Iris pigment epithelial cell (primary cell): Measurements from ENCODE around the gene PTGS2.
A peak's percentile ranks its signal among the peaks of the same experiment; 100 is the strongest.

ENCODE experiments used
- DNase-seq: peaks from one replicate; pipeline ENCODE4 v3.0.0-alpha.2; 2011; ENCODE audit warnings: low read depth

PTGS2 gene

GRCh38 chr1:186680245-186681061, at the start of gene PTGS2:
Gene PTGS2 (minus strand): TSS chr1:186680423. CDS start chr1:186680290, 133 bp downstream.
- peak; percentile 98 for DNase-seq

- DNase-seq, result peak; percentile 53
Measured at GRCh38 chr1:186722711-186723309, 42.6 kb upstream of the PTGS2 start.

DNA sequence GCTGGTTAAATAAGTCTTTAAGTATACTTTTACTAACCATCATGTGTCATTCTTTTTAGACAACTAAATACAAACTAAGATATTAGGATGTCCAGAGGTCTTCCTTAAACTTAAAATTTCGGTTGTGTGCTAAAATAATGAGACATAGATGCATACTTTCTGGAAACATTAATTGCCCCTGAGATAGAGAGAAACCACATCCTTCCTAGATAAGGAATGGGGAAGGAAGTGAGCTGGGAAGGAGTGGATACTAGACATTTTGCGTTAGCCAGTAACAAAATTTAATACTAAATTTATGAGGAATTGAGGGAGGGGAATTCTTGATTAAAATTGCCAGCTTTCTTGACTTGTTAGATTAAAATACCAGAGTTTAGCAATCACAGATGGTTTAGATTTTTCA, 37.1 kb upstream of the PTGS2 start:
- DNase-seq, result no peak

GRCh38 chr1:186715887-186716809, 35.9 kb upstream of the PTGS2 start:
- DNase-seq, result peak; percentile 40

GRCh38 chr1:186710696-186711095, 30.5 kb upstream of the PTGS2 start:
- no peak for DNase-seq

DNA sequence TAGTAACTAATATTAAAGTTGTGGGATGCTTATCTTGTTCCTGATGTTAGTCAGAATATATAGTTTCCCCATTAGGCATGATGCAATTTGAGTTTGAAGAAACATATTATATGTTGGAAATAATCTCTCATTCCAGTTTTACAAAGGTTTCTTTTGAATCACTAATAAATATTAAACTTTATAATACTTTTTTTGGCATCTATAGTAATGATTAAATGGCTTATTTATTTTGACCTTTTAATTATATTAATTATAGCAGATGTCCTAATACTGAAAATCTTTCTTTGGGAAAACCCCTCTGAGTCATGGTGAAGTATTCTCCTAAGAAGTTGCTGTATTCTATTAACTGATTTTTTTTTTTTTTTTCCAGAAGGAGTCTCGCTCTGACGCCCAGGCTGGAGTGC, 28.5 kb upstream of the PTGS2 start:
- peak; percentile 51 for DNase-seq

GRCh38 chr1:186703209-186703766, 23.1 kb upstream of the PTGS2 start:
- no peak for DNase-seq

DNA sequence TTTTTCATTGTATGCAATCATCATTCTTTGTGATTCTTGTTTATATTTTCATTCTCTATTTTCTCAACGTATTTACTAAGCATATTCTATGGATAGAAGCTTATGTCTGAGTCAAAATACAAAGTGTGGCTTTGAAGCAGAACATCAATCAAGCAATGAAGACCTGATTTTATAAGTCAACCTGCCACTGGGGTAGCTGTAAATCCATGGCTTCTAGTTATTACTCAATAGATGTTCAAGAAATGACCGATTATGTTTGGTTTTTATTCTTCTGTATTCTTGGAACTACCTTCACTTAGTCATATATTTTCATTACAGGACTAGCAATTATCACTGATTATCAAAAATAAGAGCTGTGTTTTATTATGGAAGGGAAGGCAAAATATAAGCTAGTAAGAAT, 20.5 kb upstream of the PTGS2 start:
- DNase-seq, result no peak

DNA sequence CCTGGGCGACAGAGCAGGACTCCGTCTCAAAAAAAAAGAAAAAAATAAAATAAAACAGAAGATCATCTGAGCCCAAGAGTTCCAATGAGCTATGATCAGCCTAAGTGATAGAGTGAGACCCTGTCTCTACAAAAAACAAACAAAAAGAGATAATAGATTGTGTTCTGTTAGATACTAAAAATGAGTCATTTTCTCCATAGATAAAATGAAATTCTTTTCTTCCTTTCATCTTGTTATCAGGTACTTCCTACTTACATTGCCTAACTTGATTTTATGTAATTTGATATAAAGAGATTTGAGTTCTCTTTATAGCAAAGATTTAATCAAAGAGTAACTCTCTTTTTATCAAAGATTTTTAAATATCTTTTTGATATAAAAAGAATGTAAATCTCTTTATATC, 19.3 kb upstream of the PTGS2 start:
- DNase-seq, result no peak

DNA sequence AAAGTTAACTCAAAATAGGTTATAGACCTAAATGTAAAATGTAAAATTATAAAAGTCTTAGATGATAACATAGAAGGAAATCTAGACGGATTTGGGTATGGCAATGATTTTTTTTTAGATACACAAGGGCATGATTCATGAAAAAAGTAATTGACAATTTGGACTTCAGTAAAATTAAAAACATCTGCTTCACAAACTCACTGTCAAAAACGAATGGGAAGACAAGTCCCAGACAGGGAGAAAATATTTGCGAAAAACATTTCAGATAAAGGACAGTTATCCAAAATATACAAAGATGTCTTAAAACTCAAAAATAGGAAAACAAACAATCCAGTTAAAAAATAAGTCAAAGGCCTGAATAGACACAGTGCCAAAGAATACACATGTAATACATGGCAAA, 9.7 kb upstream of the PTGS2 start:
- DNase-seq, result no peak

DNA sequence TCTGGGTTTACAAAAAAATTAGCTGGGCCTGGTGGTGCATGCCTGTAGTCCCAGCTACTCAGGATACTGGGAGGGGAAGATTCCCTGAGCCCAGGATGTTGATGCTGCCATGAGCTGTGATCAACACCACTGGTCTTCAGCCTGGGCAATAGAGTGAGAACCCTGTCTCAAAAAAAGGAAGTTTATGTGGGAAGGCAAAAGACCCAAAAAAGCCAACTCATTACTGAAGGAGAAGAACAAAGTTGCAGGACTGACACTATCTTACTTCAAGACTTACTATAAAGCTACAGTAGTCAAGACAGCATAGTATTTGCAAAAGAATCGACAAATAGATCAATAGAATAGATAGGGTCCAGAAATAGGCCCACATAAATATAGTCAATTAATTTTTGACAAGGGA, 9.2 kb upstream of the PTGS2 start:
- DNase-seq, result no peak

- peak; percentile 14 for DNase-seq
Measured at GRCh38 chr1:186683652-186684410, 3.6 kb upstream of the PTGS2 start.

- peak; percentile 53 for DNase-seq
Measured at GRCh38 chr1:186682736-186683135, 2.5 kb upstream of the PTGS2 start.

- DNase-seq, result peak; percentile 48
Measured at GRCh38 chr1:186681801-186682200, 1.6 kb upstream of the PTGS2 start.

DNA sequence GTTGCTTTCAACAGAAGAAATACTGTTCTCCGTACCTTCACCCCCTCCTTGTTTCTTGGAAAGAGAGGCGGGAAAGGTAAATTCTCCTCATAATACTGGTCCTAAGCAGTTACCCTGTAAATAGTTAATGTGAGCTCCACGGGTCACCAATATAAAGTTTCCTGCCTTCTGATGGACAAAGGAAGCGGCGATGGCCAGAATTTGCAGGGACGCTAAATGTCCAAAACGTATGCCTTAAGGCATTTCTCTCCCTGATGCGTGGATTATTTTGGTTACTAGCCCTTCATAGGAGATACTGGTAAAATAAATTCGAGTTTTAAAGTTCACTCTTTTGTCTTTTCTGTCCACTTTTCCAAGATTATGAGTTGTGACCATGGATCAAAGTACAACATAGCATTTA, 898 bp upstream of the PTGS2 start:
- peak; percentile 9 for DNase-seq

GRCh38 chr1:186679924-186680244, 339 bp downstream of the PTGS2 start:
- DNase-seq, result no peak

- no peak for DNase-seq
Measured at GRCh38 chr1:186678155-186678554, 2.1 kb downstream of the PTGS2 start.

- DNase-seq, result no peak
Measured at GRCh38 chr1:186672596-186672995, 7.6 kb downstream of the PTGS2 start.

- DNase-seq, result no peak
Measured at GRCh38 chr1:186672131-186672530, 8.1 kb downstream of the PTGS2 start.

- no peak for DNase-seq
Measured at GRCh38 chr1:186671136-186671825, 8.9 kb downstream of the PTGS2 start.
